GM12872 (cell line): ENCODE data around the gene ADAM23.

Experiments
- TF ChIP-seq, protein P1 (sequence below): IDR thresholded peaks from 3 replicates; pipeline ENCODE4 v1.5.1; 2011; ENCODE audit warnings: low read depth, mild to moderate bottlenecking, low read length, moderate library complexity; ENCODE audit not compliant: insufficient read depth

Gene ADAM23

DNA sequence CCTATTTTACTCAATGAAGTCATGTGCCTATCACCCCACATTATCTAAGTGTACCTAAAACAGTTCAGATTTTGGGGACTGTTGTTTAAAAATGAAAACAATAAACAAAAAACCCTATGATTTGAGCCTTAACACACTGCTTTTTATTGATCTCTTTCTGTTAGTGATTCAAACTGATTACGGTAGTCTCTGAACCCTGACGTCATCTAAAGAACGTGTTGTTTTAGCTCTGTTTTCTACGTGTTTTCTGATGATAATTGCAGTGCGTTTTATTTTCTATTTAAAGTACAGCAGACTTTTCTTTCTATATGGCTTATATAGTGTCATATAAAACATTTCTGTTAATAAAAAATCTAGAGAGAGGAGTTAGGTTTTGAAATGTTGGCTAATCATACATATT lies 105.1 kb downstream of the ADAM23 start:
- TF ChIP-seq, protein P1, sequence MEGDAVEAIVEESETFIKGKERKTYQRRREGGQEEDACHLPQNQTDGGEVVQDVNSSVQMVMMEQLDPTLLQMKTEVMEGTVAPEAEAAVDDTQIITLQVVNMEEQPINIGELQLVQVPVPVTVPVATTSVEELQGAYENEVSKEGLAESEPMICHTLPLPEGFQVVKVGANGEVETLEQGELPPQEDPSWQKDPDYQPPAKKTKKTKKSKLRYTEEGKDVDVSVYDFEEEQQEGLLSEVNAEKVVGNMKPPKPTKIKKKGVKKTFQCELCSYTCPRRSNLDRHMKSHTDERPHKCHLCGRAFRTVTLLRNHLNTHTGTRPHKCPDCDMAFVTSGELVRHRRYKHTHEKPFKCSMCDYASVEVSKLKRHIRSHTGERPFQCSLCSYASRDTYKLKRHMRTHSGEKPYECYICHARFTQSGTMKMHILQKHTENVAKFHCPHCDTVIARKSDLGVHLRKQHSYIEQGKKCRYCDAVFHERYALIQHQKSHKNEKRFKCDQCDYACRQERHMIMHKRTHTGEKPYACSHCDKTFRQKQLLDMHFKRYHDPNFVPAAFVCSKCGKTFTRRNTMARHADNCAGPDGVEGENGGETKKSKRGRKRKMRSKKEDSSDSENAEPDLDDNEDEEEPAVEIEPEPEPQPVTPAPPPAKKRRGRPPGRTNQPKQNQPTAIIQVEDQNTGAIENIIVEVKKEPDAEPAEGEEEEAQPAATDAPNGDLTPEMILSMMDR, result no peak

DNA sequence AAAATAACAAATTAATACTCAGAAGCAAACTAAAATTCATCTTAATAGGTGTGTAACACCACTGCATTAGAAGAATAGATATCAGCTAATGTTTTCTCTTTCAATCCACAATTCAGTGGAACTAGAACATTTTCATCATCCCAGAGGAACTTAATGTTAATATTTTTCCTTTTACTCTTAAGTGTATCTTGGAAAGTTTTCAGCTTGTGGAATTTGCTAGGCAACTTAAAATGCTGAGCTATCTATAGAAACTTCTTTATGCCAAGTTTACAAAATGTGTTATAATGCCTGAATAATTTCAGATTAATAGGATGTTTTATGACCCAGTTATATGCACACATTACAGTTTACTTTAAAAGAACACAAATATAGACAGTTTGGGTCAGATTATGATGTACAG lies 112.4 kb downstream of the ADAM23 start:
- TF ChIP-seq, protein P1, result no peak

DNA sequence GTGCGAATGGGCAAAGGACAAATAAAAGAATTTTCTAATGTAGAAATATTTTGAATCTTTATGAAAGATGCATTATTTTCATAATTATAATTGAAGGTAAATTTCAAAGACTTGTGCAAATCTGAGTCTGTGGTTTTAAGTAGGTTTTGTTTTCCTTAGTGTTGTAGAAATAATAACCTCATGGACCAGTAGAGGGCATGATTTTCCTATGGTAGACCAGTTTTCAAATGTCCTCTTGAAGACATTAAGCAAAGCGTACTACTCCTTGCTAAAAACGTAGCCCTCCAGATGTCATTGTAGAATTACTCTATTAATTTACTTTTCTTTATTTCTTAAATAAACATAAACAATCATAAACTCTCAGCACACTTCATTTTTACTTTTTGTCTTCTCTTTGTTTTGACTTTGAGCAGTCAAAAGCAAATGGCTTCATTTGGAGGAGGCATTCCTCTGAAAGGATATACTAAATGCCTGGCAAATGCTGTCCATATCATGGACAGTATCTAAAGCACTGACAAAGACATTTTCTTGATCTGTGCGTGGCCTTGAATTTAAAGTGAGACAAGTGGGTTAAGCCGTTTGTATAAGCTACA lies 113.1 kb downstream of the ADAM23 start:
- TF ChIP-seq, protein P1, result peak; percentile 53; the same call in 1 of the 3 replicates

DNA sequence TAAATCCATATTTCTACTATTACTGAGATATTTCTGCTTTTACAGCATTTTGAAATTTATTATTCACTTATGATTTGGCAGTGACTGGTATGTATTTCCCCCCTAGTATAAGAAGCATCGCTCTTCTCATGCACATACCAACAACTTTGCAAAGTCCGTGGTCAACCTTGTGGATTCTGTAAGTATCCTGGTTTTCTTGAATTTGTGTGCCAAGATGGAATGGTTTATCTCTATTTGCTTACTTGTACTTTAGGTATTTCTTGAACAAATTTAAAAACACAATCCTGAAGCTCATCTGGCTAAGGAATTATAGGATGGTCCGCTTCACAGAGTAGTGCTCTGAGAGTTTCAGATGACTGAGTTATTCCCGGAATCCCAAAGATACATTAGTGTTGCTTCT lies 114.0 kb downstream of the ADAM23 start:
- TF ChIP-seq, protein P1, result no peak

DNA sequence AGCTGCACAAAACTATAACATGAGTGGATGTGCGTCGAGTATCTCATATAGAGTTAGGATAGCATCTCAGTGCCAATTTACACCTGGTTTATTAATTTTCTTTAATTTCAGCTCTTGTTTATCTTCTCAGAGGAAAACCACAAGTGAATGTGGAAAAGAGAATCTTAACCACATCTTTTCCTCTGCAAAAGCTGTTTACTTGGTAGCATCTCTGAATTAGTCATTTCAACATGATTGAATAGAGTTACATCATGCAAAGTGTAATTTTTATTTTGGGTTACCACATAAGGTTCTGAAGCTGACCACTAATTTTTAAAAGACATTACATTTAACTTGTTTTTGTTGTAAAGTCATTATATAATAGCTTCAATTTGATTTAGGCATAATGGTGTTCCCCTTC lies 115.2 kb downstream of the ADAM23 start:
- TF ChIP-seq, protein P1, result no peak

DNA sequence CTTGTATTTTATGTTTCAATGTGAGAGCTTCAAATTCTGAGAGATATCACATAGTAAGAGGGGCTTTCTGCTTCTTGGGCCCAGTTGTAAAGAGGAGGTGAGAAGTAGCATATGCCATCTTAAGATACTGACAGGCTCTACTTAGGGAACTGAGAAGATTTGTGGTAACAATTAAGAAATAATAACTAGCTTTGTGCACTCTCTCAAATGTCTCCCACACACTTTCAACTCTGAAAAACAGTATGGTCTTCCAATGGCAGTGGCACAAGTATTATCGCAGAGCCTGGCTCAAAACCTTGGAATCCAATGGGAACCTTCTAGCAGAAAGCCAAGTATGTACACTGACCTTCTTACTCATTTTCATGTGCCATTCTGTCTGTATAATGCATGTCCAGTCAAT lies 118.6 kb downstream of the ADAM23 start:
- TF ChIP-seq, protein P1, result no peak

DNA sequence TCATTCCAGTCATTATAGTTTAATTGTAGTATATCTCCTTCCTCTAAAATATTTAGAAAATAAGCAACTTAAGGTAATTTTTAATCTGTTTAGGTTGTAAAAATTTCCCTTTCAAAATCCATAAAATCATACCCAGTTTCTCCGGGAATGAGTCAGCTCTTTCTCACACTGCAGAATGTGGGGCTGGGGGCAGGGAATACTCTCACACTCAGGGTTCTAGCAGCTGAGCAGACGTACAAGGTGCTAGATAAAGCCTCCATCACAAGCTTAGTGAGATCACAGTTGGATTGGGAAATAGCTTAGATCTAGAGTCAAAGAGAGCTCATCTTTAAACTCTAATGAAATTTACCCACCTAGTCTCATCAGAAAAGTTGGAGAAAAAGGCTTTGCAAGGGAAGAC lies 119.0 kb downstream of the ADAM23 start:
- TF ChIP-seq, protein P1, result no peak
